ENCODE data around the gene PRKX. TPM values are rescaled to one million over a fixed set of nuclear protein-coding genes. Genes with fewer than 3 reads are reported as not detected.

The PRKX gene
- total and polyA plus RNA-seq, 2 of the 13 experiments (the other 11 are each of a cell fraction or from before 2014, with no cell fraction given) = 0.01 to 0.15 TPM

DNA sequence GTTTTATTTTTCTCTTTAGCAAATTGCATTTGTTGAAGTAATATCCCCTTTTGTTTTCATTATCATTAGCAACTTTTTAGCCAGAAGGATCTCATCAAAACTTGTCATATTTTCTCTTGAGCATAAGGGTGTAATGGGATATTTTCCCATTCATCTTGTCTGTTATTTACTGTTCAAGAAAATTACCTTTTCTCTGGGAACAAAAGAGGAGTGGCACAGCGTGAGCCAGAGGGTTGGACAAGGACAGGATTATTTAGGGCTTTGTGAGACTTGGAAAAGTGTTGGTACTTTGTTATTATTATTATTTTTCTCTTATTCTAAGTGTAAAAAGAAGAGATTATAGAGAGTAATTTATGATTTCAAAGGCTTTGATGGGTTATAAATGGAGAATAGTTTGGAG is 135.9 kb downstream of the PRKX start:
- Histone ChIP-seq H3K9ac (ENCODE audit: insufficient read depth, low read depth, low read length) (no peak overlapping the region), H3K27ac (ENCODE audit: extremely low read length, insufficient read depth, low read length) (no peak overlapping the region), H3K27me3 (ENCODE audit: control insufficient read depth in 1 of 2, insufficient read depth in 2 of 2, low read length in 2 of 2) (no peaks in the 10 kb centered on the region), H4K20me1 (ENCODE audit: insufficient read depth, low read length) (no peaks in the 10 kb centered on the region), H2AFZ (ENCODE audit: low read length) (no peak overlapping the region), H3K4me2 (ENCODE audit: low read depth, low read length) (no peak overlapping the region), H3K4me1 (ENCODE audit: insufficient read depth, low read length) (no peaks in the 10 kb centered on the region), H3K79me2 (ENCODE audit: insufficient read depth, low read length) (no peaks in the 10 kb centered on the region), H3K4me3 (replicated peaks in 1 of 3; ENCODE audit: insufficient read depth in 1 of 3, low read depth in 2 of 3, low read length in 3 of 3) (no peak overlapping the region), H3K9me3 (ENCODE audit: low read length) (no peaks in the 10 kb centered on the region), H3K36me3 (replicated peaks in 1 of 2; ENCODE audit: control insufficient read depth in 1 of 2, insufficient read depth in 2 of 2, low read length in 2 of 2) (no peaks in the 10 kb centered on the region)
- TF ChIP-seq ZFAT (CRISPR knock-in tag; conservative IDR thresholded peaks at IDR 0.05) (no peak), EZH2 (conservative IDR thresholded peaks at IDR 0.05; ENCODE audit: low read depth, low read length) (no peak), SYNCRIP (IDR thresholded peaks at IDR 0.05; ENCODE audit: insufficient read depth, low read depth, low read length) (no peak)
- intact Hi-C loops (cut with micrococcal nuclease; ENCODE audit: unreplicated experiment) = no loop called here
- POLR2A ChIA-PET = no interaction called here
- ATAC-seq = no peak
- no peak for FAIRE-seq
- CTCF ChIA-PET (ENCODE audit: low intra/inter-chr PET ratio, low total read pairs) = no interaction called here
- in situ Hi-C loops (cut with HindIII; ENCODE audit: extremely low pct_ligation_motif_present, low pct_unique_long_range_greater_than_20kb) = no loop called here
- BruUV-seq (replicated peaks) = no TSS peak
- DNase-seq (ENCODE audit: low spot score) = no peak
- WGBS (ENCODE audit: low lambda C conversion rate) = 0% methylated on average over 1 of the region's 1 CpG

DNA sequence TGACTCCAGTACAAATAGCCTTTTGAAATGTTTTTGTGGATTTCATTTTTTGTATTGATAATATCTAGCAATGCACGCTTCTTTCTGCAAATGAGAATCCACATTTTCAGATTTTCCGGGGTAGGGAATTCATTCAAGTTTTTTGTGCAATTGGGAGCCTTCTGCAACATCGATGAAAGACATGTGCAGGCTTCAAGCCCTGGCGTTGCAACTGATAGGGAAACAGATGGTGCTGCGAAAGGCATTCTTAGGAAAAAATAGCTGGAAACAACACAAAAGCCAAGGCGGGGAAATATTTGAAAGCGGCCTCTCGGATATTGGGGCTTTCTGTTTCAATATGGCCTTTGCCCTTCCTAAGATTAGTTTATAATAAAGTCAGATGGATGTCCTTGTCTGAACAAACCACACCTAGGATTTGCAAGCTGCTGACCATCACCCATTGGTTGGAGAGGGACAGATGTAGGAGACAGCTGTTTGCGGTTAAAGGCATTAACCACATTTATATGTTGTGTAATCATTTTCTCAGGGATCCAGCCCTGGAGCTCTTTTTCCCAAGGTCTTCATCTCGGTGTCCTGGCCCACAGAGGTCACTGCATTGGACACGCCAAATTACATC is 136.5 kb downstream of the PRKX start:
- H3K9ac ChIP-seq (ENCODE audit: insufficient read depth, low read depth, low read length) = no peak overlapping the region
- no peak overlapping the region for H3K4me2 ChIP-seq (ENCODE audit: low read depth, low read length)
- ATAC-seq (no peak), FAIRE-seq (no peak), DNase-seq (ENCODE audit: low spot score) (no peak)
- ChIA-PET POLR2A (no interaction called here), CTCF (ENCODE audit: low intra/inter-chr PET ratio, low total read pairs) (no interaction called here)
- no peaks in the 10 kb centered on the region for H4K20me1 ChIP-seq (ENCODE audit: insufficient read depth, low read length)
- BruUV-seq (replicated peaks) = no TSS peak
- H3K36me3 ChIP-seq (replicated peaks in 1 of 2; ENCODE audit: control insufficient read depth in 1 of 2, insufficient read depth in 2 of 2, low read length in 2 of 2) = no peaks in the 10 kb centered on the region
- H3K27ac ChIP-seq (ENCODE audit: extremely low read length, insufficient read depth, low read length) = no peak overlapping the region
- H3K79me2 ChIP-seq (ENCODE audit: insufficient read depth, low read length) = no peaks in the 10 kb centered on the region
- intact Hi-C loops (cut with micrococcal nuclease; ENCODE audit: unreplicated experiment) (no loop called here), in situ Hi-C loops (cut with HindIII; ENCODE audit: extremely low pct_ligation_motif_present, low pct_unique_long_range_greater_than_20kb) (no loop called here)
- H3K4me3 ChIP-seq (replicated peaks in 1 of 3; ENCODE audit: insufficient read depth in 1 of 3, low read depth in 2 of 3, low read length in 3 of 3) = no peak overlapping the region
- no peaks in the 10 kb centered on the region for H3K4me1 ChIP-seq (ENCODE audit: insufficient read depth, low read length)
- no peak overlapping the region for H2AFZ ChIP-seq (ENCODE audit: low read length)
- H3K27me3 ChIP-seq (ENCODE audit: control insufficient read depth in 1 of 2, insufficient read depth in 2 of 2, low read length in 2 of 2) = no peaks in the 10 kb centered on the region
- no peaks in the 10 kb centered on the region for H3K9me3 ChIP-seq (ENCODE audit: low read length)
- WGBS (ENCODE audit: low lambda C conversion rate) = 10% methylated on average over 11 of the region's 11 CpGs
- TF ChIP-seq, protein P1, sequence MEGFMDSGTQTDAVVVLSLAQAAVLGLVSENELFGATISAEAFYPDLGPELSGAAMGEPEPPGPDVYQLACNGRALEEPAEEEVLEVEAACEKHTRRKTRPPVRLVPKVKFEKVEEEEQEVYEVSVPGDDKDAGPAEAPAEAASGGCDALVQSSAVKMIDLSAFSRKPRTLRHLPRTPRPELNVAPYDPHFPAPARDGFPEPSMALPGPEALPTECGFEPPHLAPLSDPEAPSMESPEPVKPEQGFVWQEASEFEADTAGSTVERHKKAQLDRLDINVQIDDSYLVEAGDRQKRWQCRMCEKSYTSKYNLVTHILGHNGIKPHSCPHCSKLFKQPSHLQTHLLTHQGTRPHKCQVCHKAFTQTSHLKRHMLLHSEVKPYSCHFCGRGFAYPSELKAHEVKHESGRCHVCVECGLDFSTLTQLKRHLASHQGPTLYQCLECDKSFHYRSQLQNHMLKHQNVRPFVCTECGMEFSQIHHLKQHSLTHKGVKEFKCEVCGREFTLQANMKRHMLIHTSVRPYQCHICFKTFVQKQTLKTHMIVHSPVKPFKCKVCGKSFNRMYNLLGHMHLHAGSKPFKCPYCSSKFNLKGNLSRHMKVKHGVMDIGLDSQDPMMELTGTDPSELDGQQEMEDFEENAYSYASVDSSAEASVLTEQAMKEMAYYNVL (CRISPR knock-in tag; IDR thresholded peaks at IDR 0.05; ENCODE audit: borderline replicate concordance) = no peak
- no peak for TF ChIP-seq RFXAP (CRISPR knock-in tag; IDR thresholded peaks at IDR 0.05; ENCODE audit: borderline replicate concordance)
